Measurements from ENCODE around the gene ZNF227.
"Not testable (repeated sequence)": the region's sequence is repeated elsewhere in the genome, so short reads cannot be mapped to it uniquely, and the experiment has no call there.

Gene ZNF227

GRCh38 chr19:44252332-44252731 is 40.0 kb downstream of the ZNF227 start:
- not testable (repeated sequence) for DNase-seq (ENCODE audit: low read depth, low spot score)

GRCh38 chr19:44253392-44253791 is 41.1 kb downstream of the ZNF227 start:
- DNase-seq (ENCODE audit: low read depth, low spot score), result not testable (repeated sequence)

GRCh38 chr19:44254496-44254895 is 42.2 kb downstream of the ZNF227 start:
- no peak for DNase-seq (ENCODE audit: low read depth, low spot score)

- no peak for DNase-seq (ENCODE audit: low read depth, low spot score)
Measured at GRCh38 chr19:44255705-44256411, 43.5 kb downstream of the ZNF227 start.

GRCh38 chr19:44258136-44258535 is 45.8 kb downstream of the ZNF227 start:
- no peak for DNase-seq (ENCODE audit: low read depth, low spot score)

GRCh38 chr19:44258835-44259413 is 46.6 kb downstream of the ZNF227 start:
- DNase-seq (ENCODE audit: low read depth, low spot score), result no peak

GRCh38 chr19:44260343-44260681 is 48.0 kb downstream of the ZNF227 start:
- no peak for DNase-seq (ENCODE audit: low read depth, low spot score)

- DNase-seq (ENCODE audit: low read depth, low spot score), result no peak
Measured at GRCh38 chr19:44260695-44261446, 48.5 kb downstream of the ZNF227 start.

GRCh38 chr19:44277331-44277730 is 65.0 kb downstream of the ZNF227 start:
- DNase-seq (ENCODE audit: low read depth, low spot score), result no peak

- DNase-seq (ENCODE audit: low read depth, low spot score), result no peak
Measured at GRCh38 chr19:44278181-44278690, 65.9 kb downstream of the ZNF227 start.

GRCh38 chr19:44280916-44281315 is 68.6 kb downstream of the ZNF227 start:
- no peak for DNase-seq (ENCODE audit: low read depth, low spot score)

- no peak for DNase-seq (ENCODE audit: low read depth, low spot score)
Measured at GRCh38 chr19:44282846-44283245, 70.5 kb downstream of the ZNF227 start.

- no peak for DNase-seq (ENCODE audit: low read depth, low spot score)
Measured at GRCh38 chr19:44284968-44285367, 72.6 kb downstream of the ZNF227 start.
